Measurements from ENCODE around the gene SARNP. TPM values are rescaled to one million over a fixed set of nuclear protein-coding genes. Genes with fewer than 3 reads are reported as not detected.
A peak's percentile ranks its signal among the peaks of the same experiment; 100 is the strongest.

Gene SARNP
- total RNA-seq, 2 donors from 2014 or later = 61.4 to 70.8 TPM

DNA sequence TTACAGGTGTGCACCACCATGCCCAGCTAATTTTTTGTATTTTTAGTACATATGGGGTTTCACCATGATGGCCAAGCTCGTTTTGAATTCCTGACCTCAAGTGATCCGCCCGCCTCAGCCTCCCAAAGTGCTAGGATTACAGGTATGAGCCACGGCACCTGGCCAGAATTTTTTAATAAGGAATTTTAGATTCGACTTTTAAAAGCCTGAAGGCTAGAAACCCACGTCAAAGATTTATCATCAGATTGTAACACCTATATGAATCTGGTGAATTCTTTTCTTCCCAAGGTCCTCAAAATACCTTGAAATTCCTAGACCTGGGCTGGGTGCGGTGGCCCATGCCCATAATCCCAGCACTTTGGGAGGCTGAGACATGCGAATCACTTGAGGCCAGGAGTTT is 43.9 kb upstream of the SARNP start:
- no peaks in the 10 kb centered on the region for H3K27me3 ChIP-seq
- H3K27ac ChIP-seq = no peak overlapping the region
- H3K36me3 ChIP-seq = no peaks in the 10 kb centered on the region
- no peak for DNase-seq (ENCODE audit: low spot score)
- H3K4me3 ChIP-seq = no peak overlapping the region
- TF ChIP-seq, protein P1, sequence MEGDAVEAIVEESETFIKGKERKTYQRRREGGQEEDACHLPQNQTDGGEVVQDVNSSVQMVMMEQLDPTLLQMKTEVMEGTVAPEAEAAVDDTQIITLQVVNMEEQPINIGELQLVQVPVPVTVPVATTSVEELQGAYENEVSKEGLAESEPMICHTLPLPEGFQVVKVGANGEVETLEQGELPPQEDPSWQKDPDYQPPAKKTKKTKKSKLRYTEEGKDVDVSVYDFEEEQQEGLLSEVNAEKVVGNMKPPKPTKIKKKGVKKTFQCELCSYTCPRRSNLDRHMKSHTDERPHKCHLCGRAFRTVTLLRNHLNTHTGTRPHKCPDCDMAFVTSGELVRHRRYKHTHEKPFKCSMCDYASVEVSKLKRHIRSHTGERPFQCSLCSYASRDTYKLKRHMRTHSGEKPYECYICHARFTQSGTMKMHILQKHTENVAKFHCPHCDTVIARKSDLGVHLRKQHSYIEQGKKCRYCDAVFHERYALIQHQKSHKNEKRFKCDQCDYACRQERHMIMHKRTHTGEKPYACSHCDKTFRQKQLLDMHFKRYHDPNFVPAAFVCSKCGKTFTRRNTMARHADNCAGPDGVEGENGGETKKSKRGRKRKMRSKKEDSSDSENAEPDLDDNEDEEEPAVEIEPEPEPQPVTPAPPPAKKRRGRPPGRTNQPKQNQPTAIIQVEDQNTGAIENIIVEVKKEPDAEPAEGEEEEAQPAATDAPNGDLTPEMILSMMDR (IDR thresholded peaks at IDR 0.05) = no peak
- peaks cover 0 to 14% of the 10 kb centered on the region in 2 donors for H3K9me3 ChIP-seq
- H3K4me1 ChIP-seq = no peaks in the 10 kb centered on the region

DNA sequence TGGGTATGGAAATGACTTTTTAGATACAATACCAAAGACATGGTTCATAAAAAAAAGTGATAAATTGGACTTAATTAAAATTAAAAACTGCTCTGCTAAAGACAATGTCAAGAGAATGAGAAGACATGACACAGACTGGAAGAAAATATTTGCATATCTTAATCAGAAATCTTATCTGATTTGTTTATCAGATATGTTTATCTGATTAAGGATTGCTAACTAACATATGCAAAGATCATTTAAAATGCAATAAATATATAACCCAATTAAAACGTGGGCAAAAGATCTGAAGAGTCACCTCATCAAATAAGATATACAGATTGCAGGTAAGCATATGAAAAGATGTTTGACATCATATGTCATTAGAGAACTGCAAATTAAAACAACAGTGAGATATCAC is 35.2 kb upstream of the SARNP start:
- H3K36me3 ChIP-seq = no peaks in the 10 kb centered on the region
- H3K4me1 ChIP-seq = peaks cover 0 to 17% of the 10 kb centered on the region in 2 donors
- no peaks in the 10 kb centered on the region for H3K9me3 ChIP-seq
- H3K27me3 ChIP-seq = no peaks in the 10 kb centered on the region
- no peak for DNase-seq (ENCODE audit: low spot score)
- TF ChIP-seq, protein P1 (IDR thresholded peaks at IDR 0.05) = no peak
- H3K4me3 ChIP-seq = no peak overlapping the region
- no peak overlapping the region for H3K27ac ChIP-seq

DNA sequence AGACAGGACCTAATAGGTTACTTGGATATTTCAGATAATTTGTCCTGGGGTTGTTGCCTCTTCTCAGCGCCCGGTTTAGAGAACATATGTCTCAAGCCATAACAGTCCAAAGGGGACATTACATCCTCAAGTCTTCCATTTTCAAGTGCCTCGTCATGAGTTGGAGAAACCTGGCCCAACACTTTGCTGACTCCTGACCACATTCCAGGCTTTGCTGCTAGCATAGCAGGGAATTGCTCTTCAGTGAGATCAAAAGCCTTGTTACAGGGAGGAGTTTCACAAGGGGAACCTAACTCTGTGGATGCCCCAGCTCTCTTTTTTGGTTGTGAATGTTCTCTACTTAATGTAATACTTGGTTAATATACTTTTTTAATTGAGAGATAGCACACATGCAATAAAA is 33.4 kb upstream of the SARNP start:
- H3K27ac ChIP-seq = peak overlapping the region; percentile 90 to 97
- no peaks in the 10 kb centered on the region for H3K27me3 ChIP-seq
- peaks cover 0 to 34% of the 10 kb centered on the region in 2 donors for H3K4me1 ChIP-seq
- TF ChIP-seq, protein P1 (IDR thresholded peaks at IDR 0.05) = no peak
- DNase-seq (ENCODE audit: low spot score) = no peak
- H3K4me3 ChIP-seq = no peak overlapping the region
- no peaks in the 10 kb centered on the region for H3K36me3 ChIP-seq
- H3K9me3 ChIP-seq = no peaks in the 10 kb centered on the region

DNA sequence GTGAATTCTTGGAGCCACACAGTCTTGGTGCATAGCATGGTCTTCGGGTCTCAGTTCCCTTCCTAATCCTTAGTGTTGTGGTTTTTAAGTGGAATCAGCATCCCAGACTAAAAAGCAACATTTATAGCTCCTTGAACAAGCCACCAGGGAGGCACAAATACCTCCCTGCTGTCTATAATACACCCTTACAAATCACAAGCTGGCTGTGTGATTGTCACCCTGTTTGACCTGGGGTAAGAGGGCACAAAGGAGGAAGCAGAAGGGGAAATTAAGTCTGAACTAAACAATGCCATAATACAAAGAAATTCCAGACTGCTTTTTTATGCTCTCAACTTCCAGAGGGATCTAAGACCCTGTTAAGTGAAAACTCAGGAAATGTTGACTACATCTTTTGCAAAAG is 32.9 kb upstream of the SARNP start:
- TF ChIP-seq, protein P1 (IDR thresholded peaks at IDR 0.05) = no peak
- peaks cover 0 to 39% of the 10 kb centered on the region in 2 donors for H3K4me1 ChIP-seq
- no peaks in the 10 kb centered on the region for H3K36me3 ChIP-seq
- no peak overlapping the region for H3K4me3 ChIP-seq
- H3K27ac ChIP-seq = peak overlapping the region; percentile 90 to 97
- no peak for DNase-seq (ENCODE audit: low spot score)
- H3K27me3 ChIP-seq = no peaks in the 10 kb centered on the region
- no peaks in the 10 kb centered on the region for H3K9me3 ChIP-seq

DNA sequence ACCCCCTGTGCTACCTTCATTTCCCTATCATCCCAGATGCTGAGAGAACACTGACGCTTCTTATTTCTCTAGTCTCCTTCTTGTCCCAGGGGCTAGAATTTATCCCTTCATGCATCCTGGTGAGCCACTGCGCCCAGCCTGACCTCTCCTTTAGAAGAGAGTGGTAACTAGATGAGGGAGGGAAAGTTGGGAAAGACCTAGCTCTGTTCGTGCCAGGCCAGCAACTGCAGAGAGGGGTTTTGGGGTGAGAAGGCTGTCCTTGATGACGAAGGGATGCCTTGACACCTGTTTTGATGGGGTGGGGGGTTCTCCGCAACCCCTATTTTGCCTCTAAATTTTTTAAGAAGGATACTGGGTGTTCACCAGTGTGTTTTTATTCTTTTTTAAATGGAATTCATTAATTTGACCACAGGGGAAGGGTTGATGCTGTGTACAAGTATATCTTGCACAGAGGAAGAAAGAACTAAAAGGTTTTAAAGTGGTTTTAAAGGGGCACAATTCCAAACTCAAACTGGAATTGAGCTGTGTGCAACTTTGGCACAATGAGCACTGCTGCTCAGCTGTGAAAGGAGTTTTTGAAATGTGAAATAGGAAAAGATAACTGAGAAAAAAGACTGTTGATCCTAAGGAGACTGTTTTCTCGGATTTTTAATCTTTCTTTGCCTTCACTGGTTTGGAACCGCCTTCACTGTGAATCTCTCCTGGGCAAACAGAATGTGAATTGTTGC is 32.3 kb upstream of the SARNP start:
- H3K4me3 ChIP-seq = no peak overlapping the region

More for the DNA sequence above, 32.3 kb upstream of the SARNP start:
- Histone ChIP-seq H3K4me1 (peaks cover 0 to 39% of the 10 kb centered on the region in 2 donors), H3K27ac (peak overlapping the region; percentile 90 to 97), H3K9me3 (no peaks in the 10 kb centered on the region), H3K27me3 (no peaks in the 10 kb centered on the region), H3K36me3 (no peaks in the 10 kb centered on the region)
- TF ChIP-seq, protein P1 (IDR thresholded peaks at IDR 0.05) = no peak
- DNase-seq (ENCODE audit: low spot score) = no peak

All from right atrium auricular region (tissue), 2 donors.